Activated CD8-positive, alpha-beta memory T cell treated with anti-CD3 and anti-CD28 coated beads for 48 hours (primary cell): ENCODE measurements around the gene NID1.
"Not testable (repeated sequence)": the region's sequence is repeated elsewhere in the genome, so short reads cannot be mapped to it uniquely, and the experiment has no call there.

Experiments
- DNase-seq, 3 experiments: peaks; one replicate each; pipeline ENCODE4 v3.0.0-alpha.2; 2020; ENCODE audit warnings: low read depth in 2 of 3, low spot score in 2 of 3

The NID1 gene

DNA sequence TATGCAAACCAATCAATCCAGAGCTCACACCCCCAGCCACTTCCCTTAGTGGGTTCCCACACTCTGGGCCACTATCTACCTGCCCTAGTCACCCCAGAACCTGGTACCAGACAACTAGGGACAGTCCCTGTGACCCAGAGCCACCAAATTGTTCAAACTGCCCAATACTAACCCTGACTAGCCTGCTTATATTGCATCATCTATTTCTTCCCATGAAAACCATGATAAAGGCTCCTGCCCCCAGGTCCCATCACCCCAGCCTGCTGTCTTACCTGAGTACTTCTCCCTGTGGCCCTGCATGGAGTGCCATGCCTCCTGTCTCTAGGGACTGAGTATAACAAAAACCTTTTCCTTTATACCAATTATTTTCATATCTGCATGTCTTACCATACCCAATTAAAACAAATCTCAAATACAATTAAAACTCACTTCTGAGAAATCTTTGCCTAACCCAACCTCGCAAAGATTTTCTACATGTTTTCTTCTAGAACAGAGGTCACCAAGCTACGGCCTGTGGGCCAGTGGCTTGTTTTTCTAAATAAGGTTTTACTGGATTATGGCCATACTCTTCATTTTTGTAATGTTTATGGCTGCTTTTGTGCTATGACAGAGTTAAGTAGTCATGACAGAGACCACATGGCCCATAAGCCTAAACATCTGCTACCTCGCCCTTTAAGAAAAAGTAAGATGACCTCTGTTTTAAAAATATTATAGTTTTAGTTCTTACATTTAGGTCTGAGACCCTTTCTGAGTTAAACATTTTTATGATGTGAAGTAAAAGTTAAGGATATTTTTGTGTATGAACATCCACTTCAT lies 31.0 kb upstream of the NID1 start:
- no peak for DNase-seq

DNA sequence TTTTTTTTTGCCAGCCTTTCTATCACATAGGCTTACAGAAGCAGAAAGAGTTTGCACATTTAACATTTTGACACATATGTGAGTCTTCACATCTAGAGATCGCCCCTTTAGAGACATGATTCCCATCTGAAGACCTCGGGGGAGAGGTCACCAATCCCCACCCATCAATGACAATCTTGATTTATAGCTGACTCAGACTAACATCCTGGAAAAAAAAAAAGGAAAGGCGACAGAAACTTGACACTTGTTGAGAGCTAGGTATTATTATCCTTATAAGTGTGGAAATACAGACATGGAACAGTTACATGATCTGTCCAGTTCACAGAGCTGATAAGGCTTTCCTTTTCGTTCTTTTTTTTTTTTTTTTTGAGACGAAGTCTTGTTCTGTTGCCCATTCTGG lies 28.0 kb upstream of the NID1 start:
- DNase-seq: no peak

DNA sequence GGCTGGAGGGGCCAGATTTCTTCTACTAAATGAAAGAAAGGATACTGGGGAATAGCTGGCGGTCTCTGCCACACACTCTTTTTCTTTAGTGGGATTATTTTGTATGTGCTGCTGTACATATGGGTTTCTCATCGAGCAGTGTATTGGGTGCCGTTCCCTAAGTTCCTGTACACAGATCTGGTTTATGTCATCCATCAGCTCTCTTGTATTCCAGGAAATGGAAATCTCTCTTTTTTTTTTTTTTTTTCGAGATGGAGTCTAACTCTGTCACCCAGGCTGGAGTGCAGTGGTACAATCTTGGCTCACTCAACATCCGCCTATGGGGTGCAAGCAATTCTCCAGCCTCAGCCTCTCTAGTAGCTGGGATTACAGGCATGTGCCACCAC lies 27.0 kb upstream of the NID1 start:
- DNase-seq: no peak

DNA sequence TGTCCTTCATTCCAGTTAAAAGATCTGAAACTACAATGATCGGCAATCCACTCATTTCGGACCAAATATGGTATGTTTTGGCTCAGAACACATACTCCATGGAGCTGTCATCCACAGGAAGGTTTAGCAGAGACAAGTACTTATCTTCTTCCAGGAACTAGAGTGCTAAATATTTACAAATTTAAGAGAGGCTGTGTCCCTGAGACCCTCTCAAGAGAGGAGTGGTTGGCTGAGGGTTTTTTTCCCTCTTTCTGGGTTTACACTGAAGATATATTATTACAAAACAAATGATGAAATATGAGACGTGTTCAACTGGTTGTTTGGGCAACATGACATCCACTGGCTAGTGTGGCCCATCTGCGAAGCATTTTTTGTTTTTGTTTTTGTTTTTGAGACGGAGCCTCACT lies 25.9 kb upstream of the NID1 start:
- DNase-seq: no peak

DNA sequence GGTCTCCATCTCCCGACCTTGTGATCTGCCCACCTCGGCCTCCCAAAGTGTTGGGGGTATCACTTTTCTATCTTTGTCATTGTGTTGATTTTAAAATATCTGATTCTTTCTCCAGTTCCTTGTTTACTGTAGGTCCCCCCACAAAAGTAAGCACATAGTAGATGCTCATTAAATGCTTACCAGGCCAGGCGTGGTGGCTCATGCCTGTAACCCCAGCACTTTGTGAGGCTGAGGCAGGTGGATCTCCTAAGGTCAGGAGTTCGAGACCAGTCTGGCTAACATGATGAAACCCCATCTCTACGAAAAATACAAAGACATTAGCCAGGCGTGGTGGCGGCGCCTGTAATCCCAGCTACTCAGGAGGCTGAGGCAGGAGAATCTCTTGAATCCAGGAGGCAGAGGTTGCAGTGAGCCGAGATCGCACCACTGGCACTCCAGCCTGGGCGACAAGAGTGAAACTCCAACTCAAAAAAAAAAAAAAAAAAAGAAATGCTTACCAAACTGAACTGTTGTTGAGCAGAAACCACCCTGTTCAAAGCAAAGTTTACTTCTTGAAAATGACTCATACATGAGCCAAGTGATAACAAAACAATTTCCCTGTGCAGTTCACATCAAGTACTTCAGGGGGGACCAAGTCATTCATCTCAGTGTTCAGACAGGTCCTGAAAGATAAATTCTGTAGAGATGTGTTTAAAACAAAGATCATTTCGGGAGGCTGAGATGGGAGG lies 24.3 kb upstream of the NID1 start:
- DNase-seq: no peak

DNA sequence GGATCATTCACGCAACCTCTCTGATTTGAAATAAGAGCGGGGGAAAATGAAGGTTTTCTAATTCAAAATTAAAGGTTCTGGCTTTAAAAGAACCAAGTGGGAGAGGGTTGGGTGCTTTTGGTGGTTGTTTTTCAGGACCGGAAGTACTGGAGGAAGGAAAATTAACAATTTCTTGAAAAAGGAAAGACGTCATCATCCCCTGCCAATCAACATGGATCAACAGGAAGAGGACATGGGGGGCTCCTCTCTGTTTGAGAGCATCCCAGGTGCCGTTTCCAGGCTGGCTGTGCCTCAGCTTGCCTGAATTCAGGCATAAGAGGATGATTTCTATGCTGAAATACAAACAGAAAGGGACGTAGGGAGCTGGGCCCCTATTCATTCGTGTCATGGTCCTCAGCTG lies 21.6 kb upstream of the NID1 start:
- no peak for DNase-seq

DNA sequence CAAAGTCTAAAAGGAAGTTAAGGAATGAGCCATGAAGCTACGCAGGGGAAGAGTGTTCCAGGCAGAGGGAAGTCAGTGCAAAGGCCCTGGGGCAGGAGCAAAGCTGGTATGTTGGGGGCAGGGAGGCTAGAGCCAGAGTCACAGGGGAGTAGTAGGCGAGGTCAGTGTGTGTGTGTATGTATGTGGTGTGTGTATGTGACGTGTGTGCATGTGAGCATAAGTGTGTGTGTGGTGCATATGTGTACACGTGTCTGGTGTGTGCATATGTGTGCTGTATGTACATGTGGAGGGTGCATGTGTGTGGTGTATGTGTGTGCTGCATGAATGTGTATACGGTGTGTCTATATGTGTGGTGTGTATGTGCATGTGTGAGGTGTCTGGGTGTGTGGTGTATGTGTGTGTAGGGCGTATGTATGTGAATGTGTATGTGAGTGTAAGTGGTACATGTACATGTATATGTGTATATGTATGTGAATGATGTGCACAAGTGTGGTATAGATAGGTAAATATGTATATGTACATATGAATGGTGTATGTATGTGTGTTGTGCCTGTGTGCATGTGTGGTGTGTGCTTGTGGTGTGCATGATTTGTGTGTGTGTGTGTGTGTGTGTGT lies 20.8 kb upstream of the NID1 start:
- DNase-seq: no peak

DNA sequence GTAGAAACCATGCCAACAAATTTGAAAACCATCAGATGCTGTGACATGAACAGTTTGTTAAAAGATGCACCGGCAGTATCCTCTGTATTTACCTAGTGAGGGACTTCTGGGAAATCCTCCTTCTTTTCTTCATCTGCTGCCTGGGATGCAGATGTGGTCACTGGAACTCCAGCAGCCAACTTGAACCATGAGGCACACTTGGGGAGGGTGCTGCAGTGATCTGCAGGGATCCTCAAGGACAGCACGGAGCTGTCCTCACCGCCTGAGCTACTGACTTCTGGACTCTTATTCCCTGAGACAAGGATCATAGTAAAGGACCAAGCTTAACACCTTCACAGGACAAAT lies 19.5 kb upstream of the NID1 start:
- no peak for DNase-seq

DNA sequence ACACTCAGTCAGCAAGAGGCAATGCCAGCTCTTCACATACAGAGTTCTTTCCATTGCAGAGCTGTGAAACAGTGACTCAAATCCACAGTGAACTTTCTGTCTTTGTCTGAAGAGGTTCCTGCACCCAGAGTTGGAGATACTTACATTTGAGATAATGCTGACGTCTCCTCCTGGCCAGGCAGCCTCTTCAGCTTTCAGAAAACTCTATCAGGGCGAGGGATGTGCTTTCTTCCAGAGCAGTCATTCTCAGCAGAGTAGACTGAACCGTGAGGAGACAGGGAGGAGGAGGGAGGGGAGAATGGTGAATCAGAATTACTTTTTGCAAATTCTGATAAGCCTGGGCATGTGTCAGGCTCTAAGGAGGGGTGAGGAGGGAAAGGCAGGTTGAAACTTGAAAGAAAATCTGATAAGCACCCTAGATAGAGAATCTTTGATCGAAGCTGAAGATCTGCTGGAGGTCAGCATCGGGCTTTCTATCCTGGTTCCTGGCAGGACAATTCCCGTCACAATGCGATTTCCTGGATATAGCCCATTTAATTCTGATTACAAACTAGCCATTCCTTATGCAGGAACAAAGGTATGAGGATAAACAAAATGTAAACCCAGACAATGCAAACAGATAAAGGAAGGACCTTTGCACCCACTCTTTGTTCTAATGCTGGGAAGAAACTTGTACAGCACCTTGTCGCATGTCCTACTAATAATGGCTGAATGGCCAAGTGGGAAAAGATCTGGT lies 18.9 kb upstream of the NID1 start:
- no peak for DNase-seq

DNA sequence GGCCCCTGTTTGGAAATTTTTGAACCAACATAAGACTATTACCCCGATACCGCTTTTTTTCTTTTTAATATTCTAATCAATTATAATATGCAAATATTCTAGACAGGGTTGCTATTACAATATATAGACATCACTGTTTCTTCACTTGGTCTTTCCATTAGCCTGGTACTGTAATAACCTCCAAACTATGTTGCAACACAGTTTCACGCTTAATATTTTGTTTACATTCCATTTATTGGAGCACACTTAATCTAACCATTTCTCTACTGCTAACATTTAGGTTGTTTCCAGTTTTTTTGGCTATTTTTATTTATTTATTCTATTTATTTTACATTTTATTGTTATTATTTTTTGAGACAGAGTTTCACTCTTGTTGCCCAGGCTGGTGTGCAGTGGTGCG lies 17.6 kb upstream of the NID1 start:
- DNase-seq: no peak

DNA sequence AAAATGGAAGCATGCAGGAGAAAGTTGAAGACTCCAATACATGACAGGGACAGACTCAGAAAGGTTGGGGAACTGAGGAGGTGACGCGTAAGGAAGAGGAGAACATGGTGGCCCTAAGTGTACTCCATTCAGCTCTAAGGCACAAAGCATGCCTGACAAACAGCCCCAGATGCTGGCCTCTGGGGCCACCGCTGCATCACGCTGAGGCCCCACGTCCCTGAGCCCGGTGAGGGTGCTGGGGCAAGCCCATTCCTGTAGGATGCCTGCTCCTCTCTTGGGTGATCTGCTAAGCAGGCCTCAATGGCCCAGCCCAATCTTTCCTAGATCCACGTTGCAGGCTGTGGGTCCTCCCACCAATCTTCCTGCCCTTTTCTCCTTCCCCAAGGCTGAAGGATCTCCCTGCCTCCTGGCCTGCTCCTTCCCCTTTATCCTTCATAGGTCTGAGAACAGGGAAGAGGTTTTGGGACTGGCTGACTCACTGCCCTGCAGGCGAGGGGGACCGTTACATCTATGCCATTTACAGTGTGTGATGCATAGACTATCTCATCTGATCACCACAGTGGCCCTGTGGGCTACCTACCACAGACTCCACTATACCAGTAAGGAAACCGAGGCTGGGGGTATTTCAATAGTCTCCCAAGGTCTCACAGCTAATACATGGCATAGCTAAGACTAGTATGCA lies 16.8 kb upstream of the NID1 start:
- no peak for DNase-seq

DNA sequence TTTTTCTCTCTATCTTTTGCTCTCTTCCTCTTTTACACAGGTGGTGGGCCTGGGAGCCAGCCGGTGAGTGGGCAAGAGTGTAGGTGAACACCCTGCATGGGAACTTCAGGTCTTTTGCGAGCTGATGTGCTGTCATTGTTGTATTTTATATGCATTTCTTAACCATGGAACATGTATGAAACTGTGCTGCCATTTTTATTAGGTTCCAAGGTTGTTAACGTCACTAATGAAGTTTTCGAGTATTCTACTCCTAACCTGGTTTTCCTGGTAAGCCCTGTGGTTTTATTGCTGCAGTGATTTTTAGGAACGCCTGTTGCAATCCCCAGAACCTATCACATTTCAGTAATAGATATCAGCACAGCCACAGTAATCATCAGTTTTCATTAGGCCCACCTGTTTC lies 14.8 kb upstream of the NID1 start:
- no peak for DNase-seq

DNA sequence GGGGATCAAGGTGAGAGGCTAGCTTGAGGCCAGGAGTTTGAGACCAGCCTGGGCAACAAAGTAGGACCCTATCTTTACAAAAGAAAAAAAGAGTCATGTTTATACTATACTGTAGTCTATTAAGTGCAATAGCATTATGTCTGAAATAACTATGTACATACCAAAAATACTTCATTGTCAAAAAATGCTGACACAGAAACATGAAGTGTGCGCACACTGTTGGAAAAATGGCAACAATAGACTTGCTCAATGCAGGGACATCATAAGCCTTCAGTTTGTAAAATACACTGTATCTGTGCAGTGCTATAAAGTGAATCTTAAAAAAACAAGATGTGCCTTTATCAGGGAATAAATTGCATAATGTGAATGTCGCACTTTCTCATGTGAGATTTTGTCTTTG lies 14.1 kb upstream of the NID1 start:
- no peak for DNase-seq

DNA sequence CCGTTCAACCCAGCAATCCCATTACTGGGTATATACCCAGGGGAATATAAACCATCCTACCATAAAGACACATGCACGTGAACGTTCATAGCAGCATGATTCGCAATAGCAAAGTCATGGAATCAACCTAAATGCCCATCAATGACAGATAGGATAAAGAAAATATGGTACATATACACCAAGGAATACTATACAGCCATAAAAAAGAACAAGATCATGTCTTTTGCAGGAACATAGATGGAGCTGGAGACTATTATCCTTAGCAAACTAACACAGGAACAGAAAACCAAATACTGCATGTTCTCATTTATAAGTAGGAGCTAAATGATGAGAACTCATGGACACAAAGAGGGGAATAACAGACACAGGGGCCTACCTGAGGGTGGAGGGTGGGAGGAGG lies 13.2 kb upstream of the NID1 start:
- DNase-seq: not testable (repeated sequence)

DNA sequence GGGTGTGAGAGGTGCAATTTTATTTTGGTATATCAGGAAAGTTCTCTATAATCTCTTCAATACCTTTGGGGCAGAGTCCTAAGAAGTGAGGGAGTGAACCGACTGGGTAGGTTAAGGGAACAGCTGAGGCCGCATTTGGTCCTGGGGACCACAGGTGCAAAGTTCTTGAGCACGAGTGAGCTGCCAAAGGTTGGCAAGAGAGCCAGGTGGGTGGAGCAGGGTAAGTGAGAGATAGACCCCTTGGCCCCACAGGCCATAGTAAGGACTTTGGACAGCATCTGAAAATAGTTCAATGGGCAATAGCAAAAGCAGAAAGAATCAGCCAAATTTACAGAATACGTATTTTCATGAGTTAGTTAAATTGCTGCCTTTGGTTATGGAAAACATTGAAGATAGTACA lies 11.0 kb upstream of the NID1 start:
- DNase-seq: no peak

DNA sequence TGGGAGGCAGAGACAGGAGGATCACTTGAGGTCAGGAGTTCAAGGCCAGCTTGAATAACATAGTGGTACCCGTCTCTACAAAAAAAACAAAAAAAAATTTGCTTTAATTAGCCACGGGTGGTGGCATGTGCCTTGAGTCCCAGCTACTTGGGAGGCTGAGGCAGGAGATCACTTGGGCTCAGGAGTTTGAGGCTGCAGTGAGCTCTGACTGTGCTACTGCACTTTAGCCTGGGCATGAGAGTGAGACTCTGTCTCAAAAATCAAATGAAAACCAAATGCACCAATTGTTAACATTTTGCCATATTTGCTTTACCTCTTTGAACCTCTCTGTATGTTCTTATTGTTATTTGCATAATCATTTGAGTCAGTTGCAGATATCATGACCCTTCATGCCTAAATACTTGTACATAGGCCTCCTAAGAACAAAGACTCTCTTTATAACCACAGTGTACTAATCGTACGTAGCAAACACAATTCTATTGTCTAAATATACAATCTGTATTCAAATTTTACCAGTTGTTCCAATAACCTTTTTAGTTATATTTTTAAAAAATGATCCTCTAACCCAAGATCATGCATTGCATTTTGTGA lies 8.5 kb upstream of the NID1 start:
- DNase-seq: no peak

DNA sequence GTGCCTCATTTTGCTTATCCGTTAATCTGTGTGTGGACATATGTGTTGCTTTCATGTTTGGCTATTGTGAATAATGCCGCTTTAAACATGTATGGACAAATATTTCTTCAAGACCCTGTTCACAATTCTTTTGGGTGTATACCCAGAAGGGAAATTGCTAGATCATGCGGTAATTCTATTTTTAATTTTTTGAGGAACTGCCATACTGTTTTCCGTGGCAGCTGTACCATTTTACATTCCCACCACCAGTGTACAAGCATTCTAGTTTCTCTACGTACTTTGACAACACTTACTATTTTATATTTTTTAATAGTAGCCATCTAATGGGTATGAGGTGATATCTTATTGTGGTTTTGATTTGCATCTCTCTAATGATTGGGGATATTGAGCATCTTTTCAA lies 7.1 kb upstream of the NID1 start:
- no peak for DNase-seq

DNA sequence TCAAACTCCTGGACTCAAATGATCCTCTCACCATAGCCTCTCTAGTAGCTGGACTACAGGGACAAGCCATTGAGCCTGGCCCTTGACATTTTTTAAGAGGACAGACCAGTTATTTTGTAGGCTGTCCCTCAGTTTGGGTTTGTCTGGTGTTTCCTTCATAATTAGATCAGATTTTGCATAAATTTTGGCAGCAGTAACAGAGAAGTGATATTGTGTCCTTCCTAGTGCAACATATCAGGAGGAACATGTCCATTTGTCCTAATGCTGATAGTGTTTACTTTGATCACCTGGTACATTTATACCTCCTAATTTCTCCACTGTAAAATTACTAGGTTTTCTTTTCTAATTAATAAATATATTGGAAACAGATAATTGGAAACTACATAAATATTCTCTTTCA lies 5.9 kb upstream of the NID1 start:
- no peak for DNase-seq

DNA sequence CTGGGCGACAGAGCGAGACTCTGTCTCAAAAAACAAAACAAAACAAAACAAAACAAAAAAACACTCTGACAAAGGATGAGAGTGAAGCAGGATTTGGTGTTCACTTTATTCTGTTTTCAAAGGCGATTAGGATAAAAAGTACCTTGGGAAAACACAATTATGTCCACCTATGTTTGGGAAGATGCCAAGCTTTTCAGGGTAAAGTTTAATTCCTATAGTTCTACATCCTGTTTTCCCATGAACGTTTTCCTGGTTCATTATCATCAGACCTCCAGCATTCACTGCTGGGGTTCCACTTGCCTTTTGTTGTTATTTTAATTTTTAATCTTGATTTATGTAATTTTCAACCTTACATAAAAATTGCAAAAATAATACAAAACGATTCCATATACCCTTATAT lies 4.9 kb upstream of the NID1 start:
- DNase-seq: no peak

DNA sequence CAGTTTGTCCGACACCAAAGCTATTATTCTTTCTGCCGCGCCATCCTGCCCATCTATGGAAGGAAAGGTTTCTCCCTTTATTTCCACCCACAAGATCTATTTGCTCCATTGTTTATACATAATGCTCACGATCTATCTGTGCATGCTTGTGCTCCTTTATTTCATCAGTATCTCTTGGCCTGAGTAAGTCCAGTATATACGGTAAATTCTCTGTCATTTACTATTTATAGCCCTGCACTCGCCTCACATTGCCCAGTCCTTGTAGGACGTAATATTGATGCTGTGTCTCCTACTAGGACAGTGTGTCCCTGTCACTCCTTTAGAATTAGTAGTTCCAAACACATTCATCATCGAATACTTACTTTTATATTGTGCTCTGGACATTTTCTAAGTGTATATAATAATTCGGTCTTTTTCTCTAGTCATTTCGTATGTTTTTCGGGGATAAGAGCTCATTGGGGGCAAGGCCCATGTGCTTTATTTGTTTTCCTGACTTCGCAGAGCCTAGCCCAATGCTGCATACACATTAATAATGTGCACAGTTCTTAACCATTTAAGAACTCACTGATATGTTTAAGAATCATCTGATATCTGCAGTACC lies 3.1 kb upstream of the NID1 start:
- DNase-seq: no peak
